HG03039 (cell line): Measurements from ENCODE around the gene MAPK13.
"Not testable (repeated sequence)": the region's sequence is repeated elsewhere in the genome, so short reads cannot be mapped to it uniquely, and the experiment has no call there.

Source experiments
- ATAC-seq: cut with Tn5 transposase; IDR thresholded peaks from one replicate; pipeline ENCODE4 v1.9.1; 2021; ENCODE audit warnings: mild to moderate bottlenecking, moderate library complexity; ENCODE audit not compliant: unreplicated experiment

Gene MAPK13

GRCh38 chr6:36114798-36115408, 15.4 kb upstream of the MAPK13 start:
- no peak for ATAC-seq

- no peak for ATAC-seq
These were observed 14.9 kb upstream of the MAPK13 start for GRCh38 chr6:36115412-36115811.

GRCh38 chr6:36116066-36116864, 14.0 kb upstream of the MAPK13 start:
- no peak for ATAC-seq

GRCh38 chr6:36116943-36117342, 13.4 kb upstream of the MAPK13 start:
- ATAC-seq = no peak

GRCh38 chr6:36117658-36118549, 12.4 kb upstream of the MAPK13 start:
- ATAC-seq = no peak

GRCh38 chr6:36118550-36119107, 11.7 kb upstream of the MAPK13 start:
- ATAC-seq = no peak

- no peak for ATAC-seq
These were observed 11.1 kb upstream of the MAPK13 start for GRCh38 chr6:36119209-36119608.

- no peak for ATAC-seq
These were observed 10.3 kb upstream of the MAPK13 start for GRCh38 chr6:36120018-36120417.

- no peak for ATAC-seq
These were observed 9.8 kb upstream of the MAPK13 start for GRCh38 chr6:36120539-36120938.

- no peak for ATAC-seq
These were observed 9.1 kb upstream of the MAPK13 start for GRCh38 chr6:36120979-36121786.

GRCh38 chr6:36121787-36122494, 8.4 kb upstream of the MAPK13 start:
- ATAC-seq = no peak

GRCh38 chr6:36122495-36123269, 7.6 kb upstream of the MAPK13 start:
- no peak for ATAC-seq

GRCh38 chr6:36123270-36124139, 6.8 kb upstream of the MAPK13 start:
- no peak for ATAC-seq

GRCh38 chr6:36124346-36124745, 6.0 kb upstream of the MAPK13 start:
- not testable (repeated sequence) for ATAC-seq

- no peak for ATAC-seq
These were observed 5.4 kb upstream of the MAPK13 start for GRCh38 chr6:36124881-36125280.

- no peak for ATAC-seq
These were observed 4.7 kb upstream of the MAPK13 start for GRCh38 chr6:36125575-36125974.

- ATAC-seq = no peak
These were observed 4.2 kb upstream of the MAPK13 start for GRCh38 chr6:36126121-36126520.
